Upper lobe of left lung (tissue), 4 donors: Measurements from ENCODE around the gene POLR2B.

Experiments
- EP300 ChIP-seq, 4 donors: sonication (generic); formaldehyde crosslinking; IDR thresholded peaks; one replicate each; pipeline ENCODE4 v1.5.1; 2017; ENCODE audit warnings: antibody characterized with exemption in 4 of 4, control low read depth in 2 of 4
- POLR2AphosphoS5 ChIP-seq, 2 donors: sonication (generic); formaldehyde crosslinking; IDR thresholded peaks; one replicate each; pipeline ENCODE4 v1.5.1; 2017; ENCODE audit warnings: antibody characterized with exemption in 2 of 2
- TF ChIP-seq, protein P1 (sequence below), 6 experiments: fragments of 450-650 bp in 4 of 6; fragments of 200-600 bp in 2 of 6; sonication (generic) in 2 of 6; IDR thresholded peaks; one replicate each; pipeline ENCODE4 v1.5.1; 2016 to 2019; ENCODE audit warnings: antibody characterized with exemption in 6 of 6

DNA sequence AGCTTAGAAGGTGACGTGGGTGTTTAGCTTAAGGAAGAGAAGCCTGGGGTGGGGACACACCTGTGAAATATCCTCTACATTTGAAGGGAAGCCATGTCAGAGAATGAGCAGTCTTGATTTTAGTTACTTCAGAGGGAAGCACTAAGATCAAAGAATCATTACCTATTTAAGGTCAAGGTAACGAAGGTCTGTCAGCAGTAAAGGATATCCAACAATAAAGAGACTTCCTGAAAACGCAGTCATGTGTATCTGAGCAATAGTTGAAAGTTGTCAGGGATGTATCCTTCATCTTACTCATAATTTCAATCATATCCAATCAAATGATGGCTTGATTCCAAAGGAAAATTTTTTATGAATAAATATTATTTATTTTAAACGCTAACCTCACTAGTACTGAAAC is 98.0 kb downstream of the POLR2B start:
- TF ChIP-seq, protein P1, sequence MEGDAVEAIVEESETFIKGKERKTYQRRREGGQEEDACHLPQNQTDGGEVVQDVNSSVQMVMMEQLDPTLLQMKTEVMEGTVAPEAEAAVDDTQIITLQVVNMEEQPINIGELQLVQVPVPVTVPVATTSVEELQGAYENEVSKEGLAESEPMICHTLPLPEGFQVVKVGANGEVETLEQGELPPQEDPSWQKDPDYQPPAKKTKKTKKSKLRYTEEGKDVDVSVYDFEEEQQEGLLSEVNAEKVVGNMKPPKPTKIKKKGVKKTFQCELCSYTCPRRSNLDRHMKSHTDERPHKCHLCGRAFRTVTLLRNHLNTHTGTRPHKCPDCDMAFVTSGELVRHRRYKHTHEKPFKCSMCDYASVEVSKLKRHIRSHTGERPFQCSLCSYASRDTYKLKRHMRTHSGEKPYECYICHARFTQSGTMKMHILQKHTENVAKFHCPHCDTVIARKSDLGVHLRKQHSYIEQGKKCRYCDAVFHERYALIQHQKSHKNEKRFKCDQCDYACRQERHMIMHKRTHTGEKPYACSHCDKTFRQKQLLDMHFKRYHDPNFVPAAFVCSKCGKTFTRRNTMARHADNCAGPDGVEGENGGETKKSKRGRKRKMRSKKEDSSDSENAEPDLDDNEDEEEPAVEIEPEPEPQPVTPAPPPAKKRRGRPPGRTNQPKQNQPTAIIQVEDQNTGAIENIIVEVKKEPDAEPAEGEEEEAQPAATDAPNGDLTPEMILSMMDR (IDR thresholded peaks at IDR 0.05), result no peak
- no peak for TF ChIP-seq EP300 (IDR thresholded peaks at IDR 0.05)
- no peak for TF ChIP-seq POLR2AphosphoS5 (IDR thresholded peaks at IDR 0.05)
